Neutrophil (primary cell): ENCODE results near the gene LHX5.

ENCODE experiments used
- H3K27ac ChIP-seq: fragments of 200-600 bp; sonication (generic); 2 replicates; pipeline ENCODE4 v1.5.1; 2016; ENCODE audit warnings: mild to moderate bottlenecking, moderate library complexity
- H3K27me3 ChIP-seq: fragments of 200-600 bp; sonication (generic); 2 replicates; pipeline ENCODE4 v1.6.0; 2016; ENCODE audit warnings: mild to moderate bottlenecking
- H3K36me3 ChIP-seq: fragments of 200-600 bp; sonication (generic); 2 replicates; pipeline ENCODE4 v1.5.1; 2017
- H3K4me1 ChIP-seq, 2 experiments: fragments of 200-600 bp in 1 of 2; sonication (generic) in 1 of 2; 1 replicate in 1 of 2; 2 replicates in 1 of 2; pipeline versions ENCODE4 v1.5.1 to v1.6.1; 2013 to 2016; ENCODE audit warnings: low read depth in 1 of 2, low read length in 1 of 2, mild to moderate bottlenecking in 1 of 2, moderate library complexity in 1 of 2; ENCODE audit not compliant: control insufficient read depth in 1 of 2, insufficient read depth in 1 of 2
- H3K4me3 ChIP-seq, 2 experiments: fragments of 200-600 bp in 1 of 2; sonication (generic) in 1 of 2; 1 replicate in 1 of 2; 2 replicates in 1 of 2; pipeline ENCODE4 v1.5.1; 2013 to 2016; ENCODE audit warnings: low read depth in 1 of 2, low read length in 1 of 2, mild to moderate bottlenecking in 1 of 2, moderate library complexity in 1 of 2
- H3K9me3 ChIP-seq: fragments of 200-600 bp; sonication (generic); 2 replicates; pipeline ENCODE4 v1.5.1; 2016
- CTCF ChIP-seq: fragments of 200-600 bp; sonication (generic); IDR thresholded peaks from 2 replicates; pipeline ENCODE4 v1.5.1; 2016; ENCODE audit warnings: antibody characterized with exemption

The LHX5 gene

GRCh38 chr12:113453330-113453729 is 18.3 kb downstream of the LHX5 start:
- Histone ChIP-seq H3K27me3 (peaks cover 73% of the 10 kb centered on the region), H3K36me3 (no peaks in the 10 kb centered on the region), H3K9me3 (no peaks in the 10 kb centered on the region), H3K4me1 (no peaks in the 10 kb centered on the region), H3K4me3 (no peak overlapping the region), H3K27ac (no peak overlapping the region)
- TF ChIP-seq CTCF = no peak

- no peak overlapping the region for H3K4me3 ChIP-seq
- H3K27me3 ChIP-seq = peaks cover 73% of the 10 kb centered on the region
- TF ChIP-seq CTCF = no peak
- H3K4me1 ChIP-seq = no peaks in the 10 kb centered on the region
- H3K36me3 ChIP-seq = no peaks in the 10 kb centered on the region
- H3K27ac ChIP-seq = no peak overlapping the region
- H3K9me3 ChIP-seq = no peaks in the 10 kb centered on the region
Observed at GRCh38 chr12:113452458-113452857, 19.2 kb downstream of the LHX5 start.

GRCh38 chr12:113449839-113450238 is 21.8 kb downstream of the LHX5 start:
- H3K4me1 ChIP-seq = peaks cover 10 to 16% of the 10 kb centered on the region in 2 experiments
- no peak for TF ChIP-seq CTCF
- no peak overlapping the region for H3K4me3 ChIP-seq
- H3K27me3 ChIP-seq = peaks cover 55% of the 10 kb centered on the region
- no peak overlapping the region for H3K27ac ChIP-seq
- H3K36me3 ChIP-seq = no peaks in the 10 kb centered on the region
- no peaks in the 10 kb centered on the region for H3K9me3 ChIP-seq

GRCh38 chr12:113449299-113449698 is 22.4 kb downstream of the LHX5 start:
- Histone ChIP-seq H3K4me1 (peaks cover 10 to 16% of the 10 kb centered on the region in 2 experiments), H3K27ac (no peak overlapping the region), H3K4me3 (no peak overlapping the region), H3K9me3 (no peaks in the 10 kb centered on the region), H3K36me3 (no peaks in the 10 kb centered on the region), H3K27me3 (peaks cover 49% of the 10 kb centered on the region)
- TF ChIP-seq CTCF = no peak

- Histone ChIP-seq H3K4me1 (peaks cover 10 to 16% of the 10 kb centered on the region in 2 experiments), H3K4me3 (no peak overlapping the region), H3K36me3 (no peaks in the 10 kb centered on the region), H3K9me3 (no peaks in the 10 kb centered on the region), H3K27ac (no peak overlapping the region), H3K27me3 (peaks cover 45% of the 10 kb centered on the region)
- TF ChIP-seq CTCF = no peak
Observed at GRCh38 chr12:113448873-113449272, 22.8 kb downstream of the LHX5 start.
